ENCODE measurements around the gene USP3. TPM values are rescaled to one million over a fixed set of nuclear protein-coding genes. Genes with fewer than 3 reads are reported as not detected.
"Not testable (repeated sequence)": the region's sequence is repeated elsewhere in the genome, so short reads cannot be mapped to it uniquely, and the experiment has no call there.

USP3 gene
- total RNA-seq, 4 donors from 2014 or later, result 40.1 to 46.5 (median 41.3) TPM

DNA sequence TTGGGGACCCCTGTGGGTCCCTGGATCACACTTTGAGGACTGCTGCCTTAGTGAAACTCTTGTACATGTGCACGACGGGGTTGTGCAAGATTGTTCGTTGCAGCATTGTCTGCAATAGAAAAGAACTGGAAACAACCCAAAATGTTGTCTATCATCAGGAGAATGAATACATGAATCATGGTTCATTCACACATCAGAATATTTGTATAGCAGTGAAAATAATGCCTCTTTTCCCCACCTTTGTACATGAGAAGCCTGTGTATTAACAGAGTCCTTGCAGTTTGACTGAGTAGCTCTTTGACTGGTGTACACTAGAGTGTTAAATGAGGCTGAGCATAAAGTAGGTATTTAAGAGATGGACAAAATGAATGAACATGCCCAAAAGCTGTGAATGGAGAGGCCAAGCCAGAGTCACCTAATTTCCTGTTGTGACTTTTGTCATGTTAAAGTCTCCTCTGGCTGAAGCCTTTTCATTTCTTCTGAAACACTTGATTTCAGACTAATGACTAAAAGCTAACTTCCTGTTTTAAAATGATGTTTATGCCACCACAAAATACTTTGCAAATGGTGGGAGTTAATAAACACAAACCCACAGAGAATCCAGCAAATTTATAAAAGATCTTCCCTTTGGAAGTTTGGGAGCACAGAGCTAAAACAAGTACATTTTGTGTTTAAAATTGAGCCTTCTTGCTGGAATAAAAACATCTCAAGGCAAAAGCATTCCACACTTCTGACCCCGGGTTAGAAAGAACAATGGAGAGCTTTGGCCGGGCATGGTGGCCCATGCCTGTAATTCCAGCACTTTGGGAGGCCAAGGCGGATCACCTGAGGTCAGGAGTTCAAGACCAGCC is 20.6 kb upstream of the USP3 start:
- WGBS, result 75% methylated on average over 6 of the region's 6 CpGs
- no peak overlapping the region for H3K4me3 ChIP-seq
- intact Hi-C loops (cut with DNase I), result no loop called here

DNA sequence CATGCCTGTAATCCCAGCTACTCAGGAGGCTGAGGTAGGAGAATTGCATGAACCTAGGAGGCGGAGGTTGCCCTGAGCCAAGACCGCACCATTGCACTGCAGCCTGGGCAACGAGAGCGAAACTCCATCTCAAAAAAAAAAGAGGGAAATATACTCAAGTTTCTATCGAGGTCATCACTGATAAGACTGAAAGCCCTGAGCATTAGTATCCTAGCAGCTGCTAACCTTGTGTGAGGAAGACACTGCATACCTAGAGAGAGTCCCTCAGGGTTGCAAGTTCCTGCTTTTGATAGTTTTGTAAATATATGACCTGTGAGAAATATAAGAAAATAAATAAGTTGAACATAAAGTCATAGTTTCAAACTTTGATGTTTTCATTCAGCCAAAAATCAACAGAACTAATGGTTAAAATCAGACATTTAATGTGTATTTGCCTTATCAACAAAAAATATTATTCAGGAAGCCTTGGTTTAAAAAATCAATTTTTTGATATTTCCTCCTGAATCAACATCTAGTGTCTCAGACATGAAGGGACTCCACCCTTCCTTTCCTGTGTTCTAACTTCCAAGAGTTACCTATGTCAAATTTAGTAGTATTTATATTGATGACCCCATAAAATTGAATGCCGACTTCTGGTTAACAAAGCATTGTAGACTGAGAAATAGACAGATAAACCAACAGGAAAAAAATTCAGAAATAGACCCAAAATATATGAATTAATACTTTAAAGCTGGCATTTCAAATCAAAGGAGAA is 19.8 kb upstream of the USP3 start:
- TF ChIP-seq POLR2A (IDR thresholded peaks at IDR 0.05; ENCODE audit: low read depth) (no peak), EP300 (IDR thresholded peaks at IDR 0.05) (no peak), POLR2AphosphoS5 (IDR thresholded peaks at IDR 0.05) (no peak)
- no peak overlapping the region for H3K4me3 ChIP-seq
- no peaks in the 10 kb centered on the region for H3K27me3 ChIP-seq
- no peak for DNase-seq (ENCODE audit: extremely low spot score)
- 82% methylated on average over 6 of the region's 6 CpGs for WGBS
- peaks cover 0 to 15% (median 14%) of the 10 kb centered on the region in 4 donors for H3K4me1 ChIP-seq
- H3K36me3 ChIP-seq, result no peaks in the 10 kb centered on the region
- intact Hi-C loops (cut with DNase I), result loop anchor here (5.0 kb wide), 1 partner anchor 118 kb away; no protein-coding TSS in a partner anchor
- H3K27ac ChIP-seq (replicated peaks in 1 of 4), result no peak overlapping the region
- no peaks in the 10 kb centered on the region for H3K9me3 ChIP-seq

More for the DNA sequence above, 20.6 kb upstream of the USP3 start:
- no peaks in the 10 kb centered on the region for H3K27me3 ChIP-seq
- no peak for DNase-seq (ENCODE audit: extremely low spot score)
- H3K4me1 ChIP-seq, result peaks cover 2 to 22% (median 19%) of the 10 kb centered on the region in 4 donors
- no peak overlapping the region for H3K27ac ChIP-seq (replicated peaks in 1 of 4)
- H3K9me3 ChIP-seq, result no peaks in the 10 kb centered on the region
- H3K36me3 ChIP-seq, result no peaks in the 10 kb centered on the region
- TF ChIP-seq POLR2AphosphoS5 (IDR thresholded peaks at IDR 0.05), result no peak

DNA sequence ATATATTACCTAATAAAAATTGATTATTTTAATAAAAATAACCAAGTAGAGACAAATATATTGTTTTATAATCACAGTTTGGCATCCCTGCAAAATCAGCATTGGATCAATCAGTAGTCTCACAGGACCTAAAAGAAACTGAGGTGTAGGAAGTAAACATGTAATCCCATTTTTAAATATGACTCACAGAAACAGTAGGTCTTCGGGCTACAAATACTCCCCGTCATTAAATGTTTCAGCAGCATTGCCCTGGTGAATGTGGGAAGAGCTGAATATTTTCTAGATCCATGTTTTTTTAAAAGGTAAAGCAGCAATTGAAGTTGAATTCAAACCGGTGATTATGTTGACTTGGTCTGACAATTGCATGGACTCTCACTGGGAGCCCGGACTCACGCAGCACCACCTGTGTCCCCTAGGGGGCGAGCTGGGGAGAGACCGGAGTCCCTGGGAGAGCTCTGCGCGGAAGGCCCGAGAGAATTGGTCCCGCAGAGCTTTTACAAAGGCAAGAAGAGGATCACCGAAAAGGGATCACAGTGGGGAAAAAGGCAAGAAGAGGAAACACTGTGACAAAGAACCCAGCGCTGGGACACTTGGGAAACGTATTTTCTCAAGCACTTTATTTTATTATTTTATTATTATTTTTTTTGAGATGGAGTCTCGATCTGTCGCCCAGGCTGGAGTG is 17.2 kb upstream of the USP3 start:
- Histone ChIP-seq H3K27ac (replicated peaks in 1 of 4) (no peak overlapping the region), H3K36me3 (no peaks in the 10 kb centered on the region), H3K27me3 (no peaks in the 10 kb centered on the region), H3K4me3 (no peak overlapping the region), H3K9me3 (no peaks in the 10 kb centered on the region), H3K4me1 (peaks cover 0 to 16% (median 15%) of the 10 kb centered on the region in 4 donors)
- 21% methylated on average over 16 of the region's 16 CpGs for WGBS
- intact Hi-C loops (cut with DNase I), result loop anchor here (5.0 kb wide), 1 partner anchor 115 kb away; no protein-coding TSS in a partner anchor
- no peak for TF ChIP-seq EP300 (IDR thresholded peaks at IDR 0.05)
- TF ChIP-seq POLR2AphosphoS5 (IDR thresholded peaks at IDR 0.05), result peak in 1 of 2 donors; percentile 65
- TF ChIP-seq, protein P1, sequence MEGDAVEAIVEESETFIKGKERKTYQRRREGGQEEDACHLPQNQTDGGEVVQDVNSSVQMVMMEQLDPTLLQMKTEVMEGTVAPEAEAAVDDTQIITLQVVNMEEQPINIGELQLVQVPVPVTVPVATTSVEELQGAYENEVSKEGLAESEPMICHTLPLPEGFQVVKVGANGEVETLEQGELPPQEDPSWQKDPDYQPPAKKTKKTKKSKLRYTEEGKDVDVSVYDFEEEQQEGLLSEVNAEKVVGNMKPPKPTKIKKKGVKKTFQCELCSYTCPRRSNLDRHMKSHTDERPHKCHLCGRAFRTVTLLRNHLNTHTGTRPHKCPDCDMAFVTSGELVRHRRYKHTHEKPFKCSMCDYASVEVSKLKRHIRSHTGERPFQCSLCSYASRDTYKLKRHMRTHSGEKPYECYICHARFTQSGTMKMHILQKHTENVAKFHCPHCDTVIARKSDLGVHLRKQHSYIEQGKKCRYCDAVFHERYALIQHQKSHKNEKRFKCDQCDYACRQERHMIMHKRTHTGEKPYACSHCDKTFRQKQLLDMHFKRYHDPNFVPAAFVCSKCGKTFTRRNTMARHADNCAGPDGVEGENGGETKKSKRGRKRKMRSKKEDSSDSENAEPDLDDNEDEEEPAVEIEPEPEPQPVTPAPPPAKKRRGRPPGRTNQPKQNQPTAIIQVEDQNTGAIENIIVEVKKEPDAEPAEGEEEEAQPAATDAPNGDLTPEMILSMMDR (IDR thresholded peaks at IDR 0.05), result peak; percentile 90 to 98 (median 94)
- no peak for TF ChIP-seq POLR2A (IDR thresholded peaks at IDR 0.05; ENCODE audit: low read depth)
- peak; percentile 97 for DNase-seq (ENCODE audit: extremely low spot score)

DNA sequence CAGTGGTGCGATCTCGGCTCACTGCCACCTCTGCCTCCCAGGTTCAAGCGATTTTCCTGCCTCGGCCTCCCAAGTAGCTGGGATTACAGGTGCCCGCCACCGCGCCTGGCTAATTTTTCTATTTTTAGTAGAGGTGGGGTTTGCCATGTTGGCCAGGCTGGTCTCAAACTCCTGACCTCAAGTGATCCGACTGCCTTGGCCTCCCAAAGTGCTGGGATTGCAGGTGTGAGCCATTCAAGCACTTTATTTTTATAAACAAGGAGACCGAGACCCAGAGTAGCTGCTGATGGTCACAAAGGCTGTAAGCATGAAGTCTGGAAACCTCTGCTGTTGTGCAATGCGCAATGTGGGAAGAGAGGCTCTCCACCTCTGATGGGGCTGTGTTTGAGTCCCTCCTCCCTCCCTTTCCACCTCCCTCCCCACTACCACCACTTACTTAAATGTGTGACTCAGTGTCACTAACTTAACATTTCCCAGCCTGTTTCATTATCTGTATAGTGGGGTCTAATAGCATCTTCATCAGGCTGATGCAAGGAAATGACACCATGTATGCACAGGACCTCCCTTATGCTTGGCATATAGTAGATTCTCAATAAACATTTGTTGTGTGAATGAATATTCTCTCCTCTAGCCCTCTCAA is 16.5 kb upstream of the USP3 start:
- not testable (repeated sequence) for H3K4me3 ChIP-seq; DNase-seq (ENCODE audit: extremely low spot score); H3K9me3 ChIP-seq; H3K27me3 ChIP-seq; H3K36me3 ChIP-seq; H3K27ac ChIP-seq (replicated peaks in 1 of 4)
- intact Hi-C loops (cut with DNase I), result loop anchor here (5.0 kb wide), 1 partner anchor 114 kb away; no protein-coding TSS in a partner anchor
- peaks cover 0 to 23% (median 19%) of the 10 kb centered on the region in 4 donors for H3K4me1 ChIP-seq
- 87% methylated on average over 10 of the region's 10 CpGs for WGBS

DNA sequence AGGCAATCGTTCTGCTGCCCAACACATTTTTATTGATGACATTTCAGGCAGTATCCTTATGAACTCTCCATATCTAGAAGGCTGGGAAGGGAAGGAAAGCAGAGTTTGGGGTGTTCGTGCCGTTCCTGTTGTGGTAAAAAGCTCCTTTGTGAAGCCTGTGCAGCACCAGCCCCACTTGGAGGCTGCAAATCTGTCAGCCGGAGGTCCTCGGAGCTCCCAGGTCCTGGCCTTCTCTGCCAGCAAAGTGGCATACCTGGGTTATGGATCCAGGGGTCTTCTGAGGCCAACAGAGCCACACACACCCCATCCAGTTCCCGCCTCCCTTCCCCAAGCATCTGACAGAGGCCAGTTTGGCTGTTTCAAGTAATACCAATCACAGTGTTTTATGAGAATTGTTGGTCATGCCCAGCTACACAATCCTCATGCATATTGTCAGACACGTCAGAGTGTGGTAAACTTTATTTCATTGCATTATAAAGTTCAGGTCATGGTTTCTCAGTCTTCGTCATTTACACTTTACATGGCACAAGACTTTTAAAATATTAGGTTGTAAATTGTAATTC is 15.9 kb upstream of the USP3 start:
- whole genome bisulfite sequencing, result 80% methylated on average over 8 of the region's 8 CpGs
- no peak for DNase-seq (ENCODE audit: extremely low spot score)
- Histone ChIP-seq H3K36me3 (no peaks in the 10 kb centered on the region), H3K9me3 (no peaks in the 10 kb centered on the region), H3K27me3 (no peaks in the 10 kb centered on the region), H3K27ac (replicated peaks in 1 of 4) (no peak overlapping the region), H3K4me3 (no peak overlapping the region), H3K4me1 (peaks cover 0 to 25% (median 19%) of the 10 kb centered on the region in 4 donors)
- intact Hi-C loops (cut with DNase I), result loop anchor here (5.0 kb wide), 1 partner anchor 114 kb away; no protein-coding TSS in a partner anchor
- TF ChIP-seq POLR2AphosphoS5 (IDR thresholded peaks at IDR 0.05) (no peak), POLR2A (IDR thresholded peaks at IDR 0.05; ENCODE audit: low read depth) (no peak), EP300 (IDR thresholded peaks at IDR 0.05) (no peak)
- TF ChIP-seq, protein P1 (IDR thresholded peaks at IDR 0.05), result no peak

Measured in esophagus muscularis mucosa (tissue), 4 donors.